Colonic mucosa (tissue), 4 donors: Measurements from ENCODE around the gene GASK1B. TPM values are rescaled to one million over a fixed set of nuclear protein-coding genes. Genes with fewer than 3 reads are reported as not detected.

Experiments
- DNase-seq: peaks from one replicate; pipeline ENCODE4 v3.0.0-alpha.2; 2020
- H3K27ac ChIP-seq: fragments of 200-600 bp; one replicate; pipeline ENCODE4 v1.8.0; 2021
- H3K27me3 ChIP-seq: fragments of 200-600 bp; one replicate; pipeline ENCODE4 v1.8.0; 2021
- H3K36me3 ChIP-seq: fragments of 200-600 bp; one replicate; pipeline ENCODE4 v1.8.0; 2021
- H3K4me1 ChIP-seq: fragments of 200-600 bp; one replicate; pipeline ENCODE4 v1.8.0; 2021; ENCODE audit warnings: mild to moderate bottlenecking
- H3K4me3 ChIP-seq: fragments of 200-600 bp; one replicate; pipeline ENCODE4 v1.8.0; 2021
- H3K9ac ChIP-seq, 2 donors: one replicate each; pipeline ENCODE4 v1.7.0; 2013; ENCODE audit warnings: control low read depth in 2 of 2, low read depth in 2 of 2, low read length in 2 of 2
- H3K9me3 ChIP-seq: fragments of 200-600 bp; one replicate; pipeline ENCODE4 v1.8.0; 2021
- intact Hi-C: fragments of 100-400 bp; cut with DNase I; formaldehyde crosslinking; loops from one replicate; pipeline ENCODE4 v1.14.1; 2022
- total RNA-seq, 2 donors: library from RNA; stranded (reverse); fragmentation: NEBNext Ultra II Directional in 1 of 2; extraction: Animal tissue kit (Norgen Biotek cat#: 25700) in 1 of 2; gene quantifications; one replicate each; pipeline ENCODE4 v1.2.1, GENCODE V29; 2021
- TF ChIP-seq, protein P1 (sequence below): fragments of 200-600 bp; IDR thresholded peaks from one replicate; pipeline ENCODE4 v1.8.0; 2022; ENCODE audit warnings: antibody characterized with exemption, mild to moderate bottlenecking
- donor health status: healthy.
- donor health status: DM: no; HTN: no; CAD: no.
- donor health status: DM: no; HTN: no; CAD: no.

GASK1B gene
- total RNA-seq, 2 donors from 2014 or later, result 13.6 to 18.0 TPM

GRCh38 chr4:158211222-158211621 is 38.4 kb upstream of the GASK1B start:
- Histone ChIP-seq H3K4me3 (peak overlapping the region; percentile 31), H3K36me3 (no peaks in the 10 kb centered on the region), H3K27me3 (no peaks in the 10 kb centered on the region), H3K27ac (peak overlapping the region; percentile 70), H3K9ac (peak overlapping the region in 1 of 2 donors; percentile 60), H3K9me3 (no peaks in the 10 kb centered on the region), H3K4me1 (peaks cover 4% of the 10 kb centered on the region)
- TF ChIP-seq, protein P1, sequence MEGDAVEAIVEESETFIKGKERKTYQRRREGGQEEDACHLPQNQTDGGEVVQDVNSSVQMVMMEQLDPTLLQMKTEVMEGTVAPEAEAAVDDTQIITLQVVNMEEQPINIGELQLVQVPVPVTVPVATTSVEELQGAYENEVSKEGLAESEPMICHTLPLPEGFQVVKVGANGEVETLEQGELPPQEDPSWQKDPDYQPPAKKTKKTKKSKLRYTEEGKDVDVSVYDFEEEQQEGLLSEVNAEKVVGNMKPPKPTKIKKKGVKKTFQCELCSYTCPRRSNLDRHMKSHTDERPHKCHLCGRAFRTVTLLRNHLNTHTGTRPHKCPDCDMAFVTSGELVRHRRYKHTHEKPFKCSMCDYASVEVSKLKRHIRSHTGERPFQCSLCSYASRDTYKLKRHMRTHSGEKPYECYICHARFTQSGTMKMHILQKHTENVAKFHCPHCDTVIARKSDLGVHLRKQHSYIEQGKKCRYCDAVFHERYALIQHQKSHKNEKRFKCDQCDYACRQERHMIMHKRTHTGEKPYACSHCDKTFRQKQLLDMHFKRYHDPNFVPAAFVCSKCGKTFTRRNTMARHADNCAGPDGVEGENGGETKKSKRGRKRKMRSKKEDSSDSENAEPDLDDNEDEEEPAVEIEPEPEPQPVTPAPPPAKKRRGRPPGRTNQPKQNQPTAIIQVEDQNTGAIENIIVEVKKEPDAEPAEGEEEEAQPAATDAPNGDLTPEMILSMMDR, result no peak
- intact Hi-C loops, result no loop called here
- DNase-seq, result peak; percentile 50

DNA sequence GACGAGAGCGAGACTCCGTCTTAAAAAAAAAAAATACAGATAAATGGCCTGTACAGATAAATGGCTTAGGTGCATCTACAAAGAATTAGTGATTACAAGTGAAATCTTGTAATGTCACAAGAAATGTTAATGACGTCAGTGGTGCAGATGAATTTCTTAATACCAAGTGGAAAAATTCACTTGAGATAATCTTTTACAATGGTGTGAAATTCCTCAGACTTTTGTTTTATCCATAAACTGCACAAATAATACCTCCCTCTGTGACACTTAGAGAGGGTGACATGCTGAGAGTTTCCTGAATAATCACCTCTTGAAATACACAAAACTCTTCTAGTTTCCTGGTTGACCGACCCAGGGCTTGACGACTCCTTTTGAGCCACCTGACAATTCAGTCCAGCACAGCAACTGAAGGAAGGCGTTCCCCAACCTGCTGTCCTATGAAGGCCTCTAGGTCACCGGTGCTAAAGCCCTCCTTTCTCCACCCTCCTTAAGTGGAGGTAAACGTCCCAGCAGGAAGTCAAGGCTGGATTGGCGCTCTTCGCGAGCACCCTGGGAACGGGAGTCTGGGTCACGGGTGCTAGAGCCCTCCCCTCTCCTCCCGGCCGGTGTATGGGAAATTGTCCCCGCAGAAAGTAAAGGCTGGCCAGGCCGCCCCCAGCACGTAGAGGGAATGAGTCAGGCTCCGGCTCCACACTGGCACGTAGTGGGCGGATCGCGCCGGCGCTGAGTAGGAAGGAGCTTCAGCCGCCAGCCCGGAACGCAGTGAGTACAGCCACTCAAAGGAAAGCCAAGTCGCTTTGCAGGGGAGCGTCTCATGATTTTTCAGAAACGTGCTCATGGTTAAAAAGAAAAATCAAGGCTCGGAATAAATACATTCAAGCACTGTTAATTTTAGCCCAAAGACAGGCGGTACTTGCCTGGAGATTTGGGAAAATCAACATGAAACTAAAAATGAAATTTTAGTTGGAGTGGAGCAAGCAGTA is 37.3 kb upstream of the GASK1B start, which contains the start of gene TMEM144:
TMEM144 (plus strand) TSS at position 662 of the 983 bp plus-strand sequence. CDS start 2,182 bp downstream, outside the sequence.
- DNase-seq, result peak; percentile 94
- intact Hi-C loops, result no loop called here
- Histone ChIP-seq H3K4me3 (peak within 1 kb of the TSS; percentile 31), H3K9me3 (no peaks in the 10 kb centered on the region), H3K36me3 (no peaks in the 10 kb centered on the region), H3K4me1 (peaks cover 4% of the 10 kb centered on the region), H3K9ac (peak within 1 kb of the TSS; percentile 38 to 60), H3K27me3 (no peaks in the 10 kb centered on the region), H3K27ac (peak within 1 kb of the TSS; percentile 70)
- TF ChIP-seq, protein P1, result peak; percentile 11

- Histone ChIP-seq H3K4me3 (no peak overlapping the region), H3K27me3 (no peaks in the 10 kb centered on the region), H3K27ac (peak overlapping the region; percentile 70), H3K9ac (no peak overlapping the region), H3K9me3 (no peaks in the 10 kb centered on the region), H3K4me1 (peaks cover 4% of the 10 kb centered on the region), H3K36me3 (no peaks in the 10 kb centered on the region)
- DNase-seq, result no peak
- intact Hi-C loops, result no loop called here
- TF ChIP-seq, protein P1, result no peak
Observed at GRCh38 chr4:158208963-158209640, 36.3 kb upstream of the GASK1B start.

- Histone ChIP-seq H3K27me3 (no peaks in the 10 kb centered on the region), H3K36me3 (no peaks in the 10 kb centered on the region), H3K27ac (no peak overlapping the region), H3K9ac (no peak overlapping the region), H3K4me1 (no peaks in the 10 kb centered on the region), H3K9me3 (no peaks in the 10 kb centered on the region), H3K4me3 (no peak overlapping the region)
- TF ChIP-seq, protein P1, result no peak
- DNase-seq, result no peak
- intact Hi-C loops, result no loop called here
Observed at GRCh38 chr4:158203929-158204328, 31.1 kb upstream of the GASK1B start.

- no peaks in the 10 kb centered on the region for H3K36me3 ChIP-seq
- H3K4me1 ChIP-seq, result no peaks in the 10 kb centered on the region
- no peaks in the 10 kb centered on the region for H3K9me3 ChIP-seq
- no peak overlapping the region for H3K27ac ChIP-seq
- TF ChIP-seq, protein P1, result no peak
- DNase-seq, result no peak
- no peaks in the 10 kb centered on the region for H3K27me3 ChIP-seq
- no peak overlapping the region for H3K9ac ChIP-seq
- intact Hi-C loops, result no loop called here
- H3K4me3 ChIP-seq, result no peak overlapping the region
Observed at GRCh38 chr4:158203436-158203835, 30.6 kb upstream of the GASK1B start.
